Left ventricle myocardium inferior (tissue), 1 donor: ENCODE measurements around the gene RAD51B. TPM values are rescaled to one million over a fixed set of nuclear protein-coding genes. Genes with fewer than 3 reads are reported as not detected.

Experiments
- DNase-seq: peaks from one replicate; pipeline ENCODE4 v3.0.0-alpha.2; 2020
- H3K27ac ChIP-seq: fragments of 200-600 bp; replicated peaks from 2 replicates; pipeline ENCODE4 v1.8.0; 2021
- H3K27me3 ChIP-seq: fragments of 200-600 bp; 2 replicates; pipeline ENCODE4 v1.8.0; 2021; ENCODE audit warnings: low read depth
- H3K36me3 ChIP-seq: fragments of 200-600 bp; 2 replicates; pipeline ENCODE4 v1.8.0; 2021
- H3K4me1 ChIP-seq: fragments of 200-600 bp; 2 replicates; pipeline ENCODE4 v1.8.0; 2021
- H3K4me3 ChIP-seq: fragments of 200-600 bp; 2 replicates; pipeline ENCODE4 v1.8.0; 2021; ENCODE audit warnings: mild to moderate bottlenecking, moderate library complexity
- H3K9me3 ChIP-seq: fragments of 200-600 bp; replicated peaks from 2 replicates; pipeline ENCODE4 v1.8.0; 2021
- CTCF ChIP-seq: fragments of 200-600 bp; IDR thresholded peaks from 2 replicates; pipeline ENCODE4 v1.8.0; 2021; ENCODE audit warnings: antibody characterized with exemption, mild to moderate bottlenecking, borderline replicate concordance
- intact Hi-C: fragments of 100-400 bp; cut with micrococcal nuclease; formaldehyde crosslinking; loops from one replicate; pipeline ENCODE4 v1.11.0; 2022
- total RNA-seq: library from RNA; stranded (reverse); fragmentation: NEBNext Ultra II Directional; extraction: Animal tissue kit (Norgen Biotek cat#: 25700); gene quantifications from one replicate; pipeline ENCODE4 v1.2.1, GENCODE V29; 2021
- donor health status: DM: no; HTN: yes; CAD: no; lungs with severe emphysema.

Gene RAD51B
- total RNA-seq, 1 donor from 2014 or later = 2.4 TPM

GRCh38 chr14:67853715-67854114, 34.1 kb downstream of the RAD51B start:
- Histone ChIP-seq H3K4me3 (no peak overlapping the region), H3K4me1 (no peaks in the 10 kb centered on the region), H3K9me3 (peaks cover 7% of the 10 kb centered on the region), H3K27me3 (no peaks in the 10 kb centered on the region), H3K36me3 (no peaks in the 10 kb centered on the region), H3K27ac (no peak overlapping the region)
- intact Hi-C loops = no loop called here
- TF ChIP-seq CTCF = no peak
- no peak for DNase-seq

GRCh38 chr14:67856827-67857226, 37.2 kb downstream of the RAD51B start:
- no peaks in the 10 kb centered on the region for H3K9me3 ChIP-seq

GRCh38 chr14:67857778-67858350, 38.3 kb downstream of the RAD51B start:
- no peaks in the 10 kb centered on the region for H3K36me3 ChIP-seq
- no peak for DNase-seq
- no peak overlapping the region for H3K27ac ChIP-seq

More at GRCh38 chr14:67856827-67857226, 37.2 kb downstream of the RAD51B start:
- no peaks in the 10 kb centered on the region for H3K27me3 ChIP-seq
- intact Hi-C loops = no loop called here
- no peak overlapping the region for H3K27ac ChIP-seq
- H3K4me1 ChIP-seq = no peaks in the 10 kb centered on the region
- no peak overlapping the region for H3K4me3 ChIP-seq
- no peaks in the 10 kb centered on the region for H3K36me3 ChIP-seq
- TF ChIP-seq CTCF = no peak
- DNase-seq = no peak

GRCh38 chr14:67859169-67859749, 39.7 kb downstream of the RAD51B start:
- H3K9me3 ChIP-seq = no peaks in the 10 kb centered on the region
- no peaks in the 10 kb centered on the region for H3K4me1 ChIP-seq
- H3K36me3 ChIP-seq = no peaks in the 10 kb centered on the region
- no peak overlapping the region for H3K27ac ChIP-seq
- DNase-seq = no peak
- H3K27me3 ChIP-seq = no peaks in the 10 kb centered on the region
- intact Hi-C loops = no loop called here
- H3K4me3 ChIP-seq = no peak overlapping the region
- no peak for TF ChIP-seq CTCF

More at GRCh38 chr14:67857778-67858350, 38.3 kb downstream of the RAD51B start:
- H3K9me3 ChIP-seq = no peaks in the 10 kb centered on the region
- intact Hi-C loops = no loop called here
- H3K4me3 ChIP-seq = no peak overlapping the region
- no peak for TF ChIP-seq CTCF
- no peaks in the 10 kb centered on the region for H3K4me1 ChIP-seq
- H3K27me3 ChIP-seq = no peaks in the 10 kb centered on the region

GRCh38 chr14:67863223-67863622, 43.6 kb downstream of the RAD51B start:
- Histone ChIP-seq H3K27me3 (no peaks in the 10 kb centered on the region), H3K36me3 (no peaks in the 10 kb centered on the region), H3K9me3 (no peaks in the 10 kb centered on the region), H3K27ac (no peak overlapping the region), H3K4me1 (no peaks in the 10 kb centered on the region), H3K4me3 (no peak overlapping the region)
- DNase-seq = no peak
- intact Hi-C loops = no loop called here
- TF ChIP-seq CTCF = no peak
